Fibroblast of skin of right biceps (primary cell): ENCODE data around the gene LAMC3.
"Not testable (repeated sequence)": the region's sequence is repeated elsewhere in the genome, so short reads cannot be mapped to it uniquely, and the experiment has no call there.

Source experiments
- DNase-seq: peaks from one replicate; pipeline ENCODE4 v3.0.0-alpha.2; 2013

The LAMC3 gene

GRCh38 chr9:131101207-131101964 lies 92.4 kb downstream of the LAMC3 start:
- DNase-seq = no peak

GRCh38 chr9:131103024-131103423 lies 94.0 kb downstream of the LAMC3 start:
- no peak for DNase-seq

GRCh38 chr9:131103535-131103934 lies 94.6 kb downstream of the LAMC3 start:
- no peak for DNase-seq

GRCh38 chr9:131104016-131104740 lies 95.2 kb downstream of the LAMC3 start:
- DNase-seq = no peak

GRCh38 chr9:131105952-131106351 lies 97.0 kb downstream of the LAMC3 start:
- no peak for DNase-seq

GRCh38 chr9:131107760-131108159 lies 98.8 kb downstream of the LAMC3 start:
- DNase-seq = no peak

GRCh38 chr9:131111186-131111853 lies 102.3 kb downstream of the LAMC3 start:
- no peak for DNase-seq

- DNase-seq = no peak
These were observed 102.9 kb downstream of the LAMC3 start for GRCh38 chr9:131111854-131112311.

GRCh38 chr9:131112374-131113154 lies 103.6 kb downstream of the LAMC3 start:
- DNase-seq = no peak

GRCh38 chr9:131113655-131114054 lies 104.7 kb downstream of the LAMC3 start:
- DNase-seq = no peak

- no peak for DNase-seq
These were observed 105.1 kb downstream of the LAMC3 start for GRCh38 chr9:131114084-131114535.

- not testable (repeated sequence) for DNase-seq
These were observed 106.4 kb downstream of the LAMC3 start for GRCh38 chr9:131115360-131115742.

- no peak for DNase-seq
These were observed 107.5 kb downstream of the LAMC3 start for GRCh38 chr9:131116281-131117120.

- DNase-seq = no peak
These were observed 108.3 kb downstream of the LAMC3 start for GRCh38 chr9:131117121-131117761.

- no peak for DNase-seq
These were observed 108.8 kb downstream of the LAMC3 start for GRCh38 chr9:131117762-131118145.

GRCh38 chr9:131119600-131119999 lies 110.6 kb downstream of the LAMC3 start:
- DNase-seq = no peak

- DNase-seq = no peak
These were observed 111.8 kb downstream of the LAMC3 start for GRCh38 chr9:131120620-131121228.

GRCh38 chr9:131121346-131121745 lies 112.4 kb downstream of the LAMC3 start:
- DNase-seq = no peak

- DNase-seq = no peak
These were observed 113.2 kb downstream of the LAMC3 start for GRCh38 chr9:131122158-131122557.

GRCh38 chr9:131125038-131125287 lies 116.0 kb downstream of the LAMC3 start:
- no peak for DNase-seq
